Endothelial cell of umbilical vein (primary cell): ENCODE results near the gene KIRREL2. TPM values are rescaled to one million over a fixed set of nuclear protein-coding genes. Genes with fewer than 3 reads are reported as not detected.

Experiments
- BruUV-seq: library from RNA; stranded (reverse); fragments of 400-500 nt; replicated peaks from 2 replicates; lab custom pipeline; 2021; lab: Mats Ljungman, UMichigan
- CTCF ChIA-PET: fragments of 300-600, 350-600 bp; sonication (Branson Sonifier 250); formaldehyde crosslinking; loops from one replicate; lab custom pipeline; 2021; ENCODE audit warnings: antibody characterized with exemption, inconsistent platforms; lab: Charles Lee
- POLR2A ChIA-PET: fragments of 300-600, 350-600 bp; sonication (Branson Sonifier 250); formaldehyde crosslinking; loops from one replicate; lab custom pipeline; 2021; ENCODE audit warnings: antibody characterized with exemption, inconsistent platforms; lab: Charles Lee
- DNase-seq: peaks from one replicate; pipeline ENCODE4 v3.0.0-alpha.2; 2011; ENCODE audit warnings: low read depth, low spot score
- FAIRE-seq: peaks from 2 replicates; lab custom pipeline; 2011; peaks lifted over from hg19 to GRCh38; lab: Jason Lieb, UNC
- H2AFZ ChIP-seq: 2 replicates; pipeline ENCODE4 v1.6.0; 2012; ENCODE audit warnings: low read depth, low read length, control low read depth, inconsistent platforms
- H3K27ac ChIP-seq: 2 replicates; pipeline ENCODE4 v1.5.1; 2011; ENCODE audit warnings: low read depth, mild to moderate bottlenecking, control low read depth, low read length, moderate library complexity; ENCODE audit not compliant: insufficient read depth
- H3K27me3 ChIP-seq, 2 experiments: 2 replicates each; pipeline versions ENCODE4 v1.6.0 to v1.6.1; 2011; ENCODE audit warnings: low read length in 2 of 2, mixed read lengths in 1 of 2; ENCODE audit not compliant: control insufficient read depth in 2 of 2, insufficient read depth in 2 of 2
- H3K36me3 ChIP-seq, 2 experiments: 2 replicates in 1 of 2; 3 replicates in 1 of 2; pipeline ENCODE4 v1.5.1; 2011; ENCODE audit warnings: low read length in 2 of 2, mild to moderate bottlenecking in 1 of 2, moderate library complexity in 1 of 2; ENCODE audit not compliant: control insufficient read depth in 2 of 2, insufficient read depth in 2 of 2; ENCODE audit errors: extremely low read depth in 1 of 2
- H3K4me1 ChIP-seq: 3 replicates; pipeline ENCODE4 v1.5.1; 2011; ENCODE audit warnings: mild to moderate bottlenecking, low read length; ENCODE audit not compliant: control insufficient read depth, insufficient read depth; ENCODE audit errors: extremely low read depth
- H3K4me2 ChIP-seq: 2 replicates; pipeline ENCODE4 v1.6.1; 2011; ENCODE audit warnings: low read length, control low read depth, mixed read lengths; ENCODE audit not compliant: insufficient read depth
- H3K4me3 ChIP-seq, 3 experiments: fragments of 200-600 bp in 1 of 3; sonication (generic), shearing (Covaris generic) in 1 of 3; replicated peaks in 1 of 3; 2 replicates each; pipeline ENCODE4 v1.5.1; 2011 to 2016; ENCODE audit warnings: control low read depth in 3 of 3, low read length in 3 of 3, mild to moderate bottlenecking in 2 of 3, inconsistent platforms in 1 of 3, low read depth in 1 of 3, moderate library complexity in 1 of 3; ENCODE audit not compliant: insufficient read depth in 1 of 3
- H3K79me2 ChIP-seq: 2 replicates; pipeline ENCODE4 v1.6.0; 2012; ENCODE audit warnings: low read length, inconsistent platforms; ENCODE audit not compliant: control insufficient read depth, insufficient read depth
- H3K9ac ChIP-seq: replicated peaks from 2 replicates; pipeline ENCODE3; 2011; ENCODE audit warnings: low read length, control low read depth; ENCODE audit not compliant: insufficient read depth; ENCODE audit errors: extremely low read depth
- H3K9me1 ChIP-seq: replicated peaks from 3 replicates; pipeline ENCODE4 v1.6.0; 2011; ENCODE audit warnings: mild to moderate bottlenecking, low read length; ENCODE audit not compliant: control insufficient read depth, insufficient read depth; ENCODE audit errors: extremely low read depth
- H3K9me3 ChIP-seq: replicated peaks from 2 replicates; pipeline ENCODE4 v1.5.1; 2012; ENCODE audit warnings: low read length, inconsistent platforms; ENCODE audit not compliant: control insufficient read depth, insufficient read depth
- H4K20me1 ChIP-seq: replicated peaks from 2 replicates; pipeline ENCODE3; 2011; ENCODE audit warnings: mild to moderate bottlenecking, low read length; ENCODE audit not compliant: control insufficient read depth, insufficient read depth; ENCODE audit errors: extremely low read depth
- EZH2 ChIP-seq: IDR thresholded peaks from 2 replicates; pipeline ENCODE4 v1.6.1; 2012; ENCODE audit warnings: borderline replicate concordance, low read depth, mild to moderate bottlenecking, moderate library complexity, low read length, inconsistent platforms; ENCODE audit not compliant: severe bottlenecking
- FOS ChIP-seq: IDR thresholded peaks from 2 replicates; pipeline ENCODE4 v1.6.1; 2011; ENCODE audit warnings: mild to moderate bottlenecking, low read length, moderate library complexity, borderline replicate concordance; ENCODE audit not compliant: insufficient read depth
- GATA2 ChIP-seq: IDR thresholded peaks from 2 replicates; pipeline ENCODE4 v1.7.0; 2011; ENCODE audit warnings: low read depth, mild to moderate bottlenecking, moderate library complexity, mixed read lengths, low read length; ENCODE audit not compliant: insufficient read length, insufficient read depth
- JUN ChIP-seq: IDR thresholded peaks from 2 replicates; pipeline ENCODE4 v1.6.1; 2011; ENCODE audit warnings: borderline replicate concordance, low read depth; ENCODE audit not compliant: insufficient read length, insufficient read depth
- MYC ChIP-seq: IDR thresholded peaks from one replicate; pipeline ENCODE4 v1.6.1; 2011; ENCODE audit warnings: mild to moderate bottlenecking, low read depth, low read length
- POLR2A ChIP-seq: IDR thresholded peaks from 2 replicates; pipeline ENCODE4 v1.6.1; 2012; ENCODE audit warnings: low read depth, mild to moderate bottlenecking, control low read depth, low read length
- POLR2AphosphoS5 ChIP-seq: IDR thresholded peaks from 2 replicates; pipeline ENCODE4 v1.6.1; 2012; ENCODE audit warnings: low read depth, mild to moderate bottlenecking, control low read depth, low read length, moderate library complexity; ENCODE audit not compliant: insufficient read depth
- dilution Hi-C: fragments of 300-500 bp; cut with MboI; formaldehyde crosslinking; loops from one replicate; pipeline ENCODE4 v1.15.0; 2019; ENCODE audit warnings: low sequenced_read_pairs; ENCODE audit not compliant: extremely low pct_ligation_motif_present
- intact Hi-C: fragments of 100-400 bp; cut with micrococcal nuclease; formaldehyde crosslinking; loops from one replicate; pipeline ENCODE4 v1.10.0; 2022
- polyA plus RNA-seq, 4 experiments: library from polyadenylated mRNA; depleted of rRNA in 3 of 4; stranded (reverse) in 3 of 4; unstranded in 1 of 4; fragments of >200 nt; gene quantifications; 2 replicates each; pipeline versions ENCODE4 v1.2.1 to v1.2.3, GENCODE V29; 2011 to 2012; ENCODE audit warnings: missing spikeins in 1 of 4
- total RNA-seq: library from RNA; stranded (reverse); gene quantifications from 2 replicates; pipeline ENCODE4 v1.2.3, GENCODE V29; 2021
- TF ChIP-seq, protein P1 (sequence below), 2 donors: IDR thresholded peaks; 1 replicate in 1 of 2; 2 replicates in 1 of 2; pipeline ENCODE4 v1.5.1; 2011; ENCODE audit warnings: low read length in 2 of 2, mild to moderate bottlenecking in 2 of 2, moderate library complexity in 2 of 2, control low read depth in 1 of 2, inconsistent platforms in 1 of 2, low read depth in 1 of 2; ENCODE audit not compliant: insufficient read depth in 1 of 2; ENCODE audit errors: extremely low read depth in 1 of 2
- TF ChIP-seq, protein P2 (sequence below): IDR thresholded peaks from 2 replicates; pipeline ENCODE4 v1.6.1; 2011; ENCODE audit not compliant: insufficient read depth, insufficient read length

The KIRREL2 gene
- total and polyA plus RNA-seq, 2 donors (not counting 3 experiments of a cell fraction or from before 2014, with no cell fraction given), result not detected

DNA sequence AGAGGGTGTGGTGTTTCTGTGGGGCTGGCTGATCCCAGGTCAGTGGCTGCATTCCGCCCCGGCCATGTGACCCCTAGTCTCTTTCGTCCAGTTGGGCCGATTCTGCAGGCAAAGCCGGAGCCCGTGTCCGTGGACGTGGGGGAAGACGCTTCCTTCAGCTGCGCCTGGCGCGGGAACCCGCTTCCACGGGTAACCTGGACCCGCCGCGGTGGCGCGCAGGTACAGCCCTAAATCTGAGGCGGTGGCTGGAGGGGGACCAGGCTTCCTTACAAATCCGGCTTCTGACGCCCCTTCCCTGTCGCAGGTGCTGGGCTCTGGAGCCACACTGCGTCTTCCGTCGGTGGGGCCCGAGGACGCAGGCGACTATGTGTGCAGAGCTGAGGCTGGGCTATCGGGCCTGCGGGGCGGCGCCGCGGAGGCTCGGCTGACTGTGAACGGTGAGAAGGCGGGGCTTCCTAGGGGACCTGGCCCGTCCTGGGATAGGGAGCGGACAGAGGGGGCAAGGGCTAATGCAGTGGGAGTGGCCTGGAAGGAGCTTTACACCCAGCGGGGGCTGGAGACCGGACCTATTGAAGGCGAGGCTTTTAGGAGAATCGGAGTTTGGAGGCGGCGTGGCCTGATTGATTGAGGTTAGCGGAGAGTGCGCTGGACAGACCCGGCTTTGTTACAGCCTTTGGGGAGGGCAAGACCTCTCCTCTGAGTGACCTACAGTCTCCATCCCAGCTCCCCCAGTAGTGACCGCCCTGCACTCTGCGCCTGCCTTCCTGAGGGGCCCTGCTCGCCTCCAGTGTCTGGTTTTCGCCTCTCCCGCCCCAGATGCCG is 4.3 kb downstream of the KIRREL2 start:
- Histone ChIP-seq H3K27ac (no peak overlapping the region), H2AFZ (no peak overlapping the region), H3K79me2 (no peaks in the 10 kb centered on the region), H3K27me3 (peaks cover 38 to 47% of the 10 kb centered on the region in 2 experiments), H3K4me2 (no peak overlapping the region), H3K9ac (no peak overlapping the region), H3K9me1 (no peaks in the 10 kb centered on the region), H3K4me3 (no peak overlapping the region), H4K20me1 (no peaks in the 10 kb centered on the region), H3K9me3 (no peaks in the 10 kb centered on the region), H3K36me3 (no peaks in the 10 kb centered on the region), H3K4me1 (no peaks in the 10 kb centered on the region)
- CTCF ChIA-PET, result no interaction called here
- intact Hi-C loops (no loop called here), dilution Hi-C loops (no loop called here)
- no peak for DNase-seq
- FAIRE-seq, result no peak
- POLR2A ChIA-PET, result no interaction called here
- TF ChIP-seq, protein P1, sequence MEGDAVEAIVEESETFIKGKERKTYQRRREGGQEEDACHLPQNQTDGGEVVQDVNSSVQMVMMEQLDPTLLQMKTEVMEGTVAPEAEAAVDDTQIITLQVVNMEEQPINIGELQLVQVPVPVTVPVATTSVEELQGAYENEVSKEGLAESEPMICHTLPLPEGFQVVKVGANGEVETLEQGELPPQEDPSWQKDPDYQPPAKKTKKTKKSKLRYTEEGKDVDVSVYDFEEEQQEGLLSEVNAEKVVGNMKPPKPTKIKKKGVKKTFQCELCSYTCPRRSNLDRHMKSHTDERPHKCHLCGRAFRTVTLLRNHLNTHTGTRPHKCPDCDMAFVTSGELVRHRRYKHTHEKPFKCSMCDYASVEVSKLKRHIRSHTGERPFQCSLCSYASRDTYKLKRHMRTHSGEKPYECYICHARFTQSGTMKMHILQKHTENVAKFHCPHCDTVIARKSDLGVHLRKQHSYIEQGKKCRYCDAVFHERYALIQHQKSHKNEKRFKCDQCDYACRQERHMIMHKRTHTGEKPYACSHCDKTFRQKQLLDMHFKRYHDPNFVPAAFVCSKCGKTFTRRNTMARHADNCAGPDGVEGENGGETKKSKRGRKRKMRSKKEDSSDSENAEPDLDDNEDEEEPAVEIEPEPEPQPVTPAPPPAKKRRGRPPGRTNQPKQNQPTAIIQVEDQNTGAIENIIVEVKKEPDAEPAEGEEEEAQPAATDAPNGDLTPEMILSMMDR (IDR thresholded peaks at IDR 0.05; ENCODE audit: extremely low read depth in 1 of 2, insufficient read depth in 1 of 2, low read depth in 1 of 2, low read length in 2 of 2), result no peak
- TF ChIP-seq MYC (no peak), GATA2 (no peak), POLR2AphosphoS5 (no peak), EZH2 (peak; percentile 89), POLR2A (no peak), JUN (no peak), FOS (no peak)
- TF ChIP-seq, protein P2, sequence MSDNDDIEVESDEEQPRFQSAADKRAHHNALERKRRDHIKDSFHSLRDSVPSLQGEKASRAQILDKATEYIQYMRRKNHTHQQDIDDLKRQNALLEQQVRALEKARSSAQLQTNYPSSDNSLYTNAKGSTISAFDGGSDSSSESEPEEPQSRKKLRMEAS, result no peak
- no TSS peak for BruUV-seq
